ENCODE results near the gene EPO.

Gene EPO

DNA sequence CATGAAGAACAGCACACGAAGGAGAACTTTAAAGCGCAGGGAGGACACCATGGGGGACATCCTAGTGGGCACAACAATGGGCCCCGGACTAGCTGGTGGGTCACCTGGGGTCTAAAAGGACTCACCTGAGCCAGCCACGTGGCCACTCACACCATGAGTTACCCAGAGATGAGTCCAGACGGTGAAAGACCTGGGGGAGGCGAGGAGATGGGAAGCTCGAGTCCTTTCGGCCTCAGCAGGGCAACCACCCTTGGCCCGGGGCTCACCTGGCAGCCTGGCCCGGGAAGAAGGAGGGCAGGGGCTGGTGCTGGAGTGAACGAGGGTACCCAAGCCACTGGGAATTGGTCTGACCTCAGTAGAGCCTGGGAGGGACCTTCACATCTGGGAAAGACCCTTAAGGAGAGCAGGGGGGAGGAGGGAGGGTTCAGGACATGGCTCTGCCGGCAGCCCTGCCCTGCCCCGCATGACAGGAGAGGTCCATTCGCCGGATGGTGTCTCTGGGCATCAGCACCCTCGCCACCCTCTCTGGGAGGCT is 31.9 kb upstream of the EPO start:
- H3K4me1 ChIP-seq (ENCODE audit: insufficient read depth, low read length, poor library complexity, severe bottlenecking): peaks cover 32% of the 10 kb centered on the region
- no peak overlapping the region for H3K4me2 ChIP-seq (ENCODE audit: low read depth, low read length, poor library complexity, severe bottlenecking)
- H3K4me3 ChIP-seq (ENCODE audit: low read length, poor library complexity, severe bottlenecking): no peak overlapping the region
- peaks cover 57% of the 10 kb centered on the region for H3K79me2 ChIP-seq (ENCODE audit: insufficient read depth, low read length)
- peaks cover 47% of the 10 kb centered on the region; the same call in 1 of the 2 replicates for H3K36me3 ChIP-seq (ENCODE audit: insufficient read depth, low read length)
- H4K20me1 ChIP-seq (ENCODE audit: insufficient read depth, low read length, poor library complexity, severe bottlenecking): peaks cover 65% of the 10 kb centered on the region
- H3K27me3 ChIP-seq (ENCODE audit: insufficient read depth, low read length, poor library complexity, severe bottlenecking): no peaks in the 10 kb centered on the region
- H2AFZ ChIP-seq (ENCODE audit: low read length): no peak overlapping the region
- TF ChIP-seq, protein P1, sequence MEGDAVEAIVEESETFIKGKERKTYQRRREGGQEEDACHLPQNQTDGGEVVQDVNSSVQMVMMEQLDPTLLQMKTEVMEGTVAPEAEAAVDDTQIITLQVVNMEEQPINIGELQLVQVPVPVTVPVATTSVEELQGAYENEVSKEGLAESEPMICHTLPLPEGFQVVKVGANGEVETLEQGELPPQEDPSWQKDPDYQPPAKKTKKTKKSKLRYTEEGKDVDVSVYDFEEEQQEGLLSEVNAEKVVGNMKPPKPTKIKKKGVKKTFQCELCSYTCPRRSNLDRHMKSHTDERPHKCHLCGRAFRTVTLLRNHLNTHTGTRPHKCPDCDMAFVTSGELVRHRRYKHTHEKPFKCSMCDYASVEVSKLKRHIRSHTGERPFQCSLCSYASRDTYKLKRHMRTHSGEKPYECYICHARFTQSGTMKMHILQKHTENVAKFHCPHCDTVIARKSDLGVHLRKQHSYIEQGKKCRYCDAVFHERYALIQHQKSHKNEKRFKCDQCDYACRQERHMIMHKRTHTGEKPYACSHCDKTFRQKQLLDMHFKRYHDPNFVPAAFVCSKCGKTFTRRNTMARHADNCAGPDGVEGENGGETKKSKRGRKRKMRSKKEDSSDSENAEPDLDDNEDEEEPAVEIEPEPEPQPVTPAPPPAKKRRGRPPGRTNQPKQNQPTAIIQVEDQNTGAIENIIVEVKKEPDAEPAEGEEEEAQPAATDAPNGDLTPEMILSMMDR (conservative IDR thresholded peaks at IDR 0.05; ENCODE audit: low read length): no peak
- H3K9me3 ChIP-seq (ENCODE audit: insufficient read depth, low read depth, low read length): no peaks in the 10 kb centered on the region
- no peaks in the 10 kb centered on the region for H3F3A ChIP-seq (ENCODE audit: low read depth)
- peak overlapping the region; percentile 35 for H3K9ac ChIP-seq (ENCODE audit: low read depth, low read length, poor library complexity, severe bottlenecking)
- H3K9me2 ChIP-seq (replicated peaks; ENCODE audit: low read depth, low read length): no peaks in the 10 kb centered on the region

DNA sequence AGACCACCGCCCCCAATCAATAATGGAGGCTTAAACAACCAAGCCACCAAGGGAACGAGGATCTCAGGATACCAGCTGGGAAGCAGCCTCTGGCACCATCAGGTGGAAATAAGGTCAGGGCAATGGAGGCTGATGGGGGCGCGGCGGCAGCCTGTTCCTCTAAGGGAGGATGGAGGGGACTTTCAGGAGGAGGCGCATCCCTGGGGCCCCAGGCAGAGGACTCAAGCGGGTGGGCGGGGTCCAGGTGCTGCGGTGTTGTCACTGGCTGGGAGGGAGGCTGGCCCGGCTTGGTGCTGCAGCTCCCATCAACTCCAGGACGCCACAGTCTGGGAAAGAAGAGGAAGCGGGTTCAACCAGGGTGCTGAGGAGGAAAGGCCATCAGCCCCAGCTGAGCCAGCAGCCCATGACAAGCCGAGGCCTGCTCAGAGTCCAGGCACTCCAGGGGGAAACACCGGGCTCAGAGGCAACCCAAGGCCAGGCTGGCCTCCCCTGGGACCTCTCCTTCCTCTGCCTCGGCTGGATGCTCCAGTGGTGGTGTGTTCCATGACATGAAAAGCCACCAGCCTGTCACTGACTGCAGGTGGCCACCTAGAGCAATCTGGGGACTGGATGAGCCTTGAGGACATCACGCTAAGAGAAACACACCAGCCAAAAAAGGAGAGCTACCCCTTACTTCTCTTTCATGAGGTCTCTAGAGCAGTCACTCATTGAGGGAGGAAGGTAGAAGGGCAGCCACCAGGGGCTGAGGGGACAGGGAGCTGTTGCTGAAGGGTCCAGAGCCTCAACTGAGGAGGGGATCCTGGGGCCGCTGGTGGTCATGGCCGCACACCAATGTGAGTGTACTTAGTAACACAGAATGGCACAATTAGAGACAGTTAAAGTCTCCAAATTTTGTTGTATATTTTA is 30.8 kb upstream of the EPO start:
- Histone ChIP-seq H3K9ac (ENCODE audit: low read depth, low read length, poor library complexity, severe bottlenecking) (peak overlapping the region; percentile 35), H3K4me1 (ENCODE audit: insufficient read depth, low read length, poor library complexity, severe bottlenecking) (peaks cover 32% of the 10 kb centered on the region), H3K9me3 (ENCODE audit: insufficient read depth, low read depth, low read length) (no peaks in the 10 kb centered on the region), H3K4me3 (ENCODE audit: low read length, poor library complexity, severe bottlenecking) (peak overlapping the region; percentile 27), H3K36me3 (ENCODE audit: insufficient read depth, low read length) (peaks cover 38% of the 10 kb centered on the region; the same call in 1 of the 2 replicates), H2AFZ (ENCODE audit: low read length) (no peak overlapping the region), H3K27me3 (ENCODE audit: insufficient read depth, low read length, poor library complexity, severe bottlenecking) (no peaks in the 10 kb centered on the region), H3K79me2 (ENCODE audit: insufficient read depth, low read length) (peaks cover 61% of the 10 kb centered on the region), H4K20me1 (ENCODE audit: insufficient read depth, low read length, poor library complexity, severe bottlenecking) (peaks cover 68% of the 10 kb centered on the region), H3K9me2 (replicated peaks; ENCODE audit: low read depth, low read length) (no peaks in the 10 kb centered on the region), H3F3A (ENCODE audit: low read depth) (no peaks in the 10 kb centered on the region), H3K4me2 (ENCODE audit: low read depth, low read length, poor library complexity, severe bottlenecking) (peak overlapping the region; percentile 43)
- TF ChIP-seq, protein P1 (conservative IDR thresholded peaks at IDR 0.05; ENCODE audit: low read length): peak; percentile 29
- no peak for TF ChIP-seq EZH2phosphoT487 (IDR thresholded peaks at IDR 0.05; ENCODE audit: borderline replicate concordance)

DNA sequence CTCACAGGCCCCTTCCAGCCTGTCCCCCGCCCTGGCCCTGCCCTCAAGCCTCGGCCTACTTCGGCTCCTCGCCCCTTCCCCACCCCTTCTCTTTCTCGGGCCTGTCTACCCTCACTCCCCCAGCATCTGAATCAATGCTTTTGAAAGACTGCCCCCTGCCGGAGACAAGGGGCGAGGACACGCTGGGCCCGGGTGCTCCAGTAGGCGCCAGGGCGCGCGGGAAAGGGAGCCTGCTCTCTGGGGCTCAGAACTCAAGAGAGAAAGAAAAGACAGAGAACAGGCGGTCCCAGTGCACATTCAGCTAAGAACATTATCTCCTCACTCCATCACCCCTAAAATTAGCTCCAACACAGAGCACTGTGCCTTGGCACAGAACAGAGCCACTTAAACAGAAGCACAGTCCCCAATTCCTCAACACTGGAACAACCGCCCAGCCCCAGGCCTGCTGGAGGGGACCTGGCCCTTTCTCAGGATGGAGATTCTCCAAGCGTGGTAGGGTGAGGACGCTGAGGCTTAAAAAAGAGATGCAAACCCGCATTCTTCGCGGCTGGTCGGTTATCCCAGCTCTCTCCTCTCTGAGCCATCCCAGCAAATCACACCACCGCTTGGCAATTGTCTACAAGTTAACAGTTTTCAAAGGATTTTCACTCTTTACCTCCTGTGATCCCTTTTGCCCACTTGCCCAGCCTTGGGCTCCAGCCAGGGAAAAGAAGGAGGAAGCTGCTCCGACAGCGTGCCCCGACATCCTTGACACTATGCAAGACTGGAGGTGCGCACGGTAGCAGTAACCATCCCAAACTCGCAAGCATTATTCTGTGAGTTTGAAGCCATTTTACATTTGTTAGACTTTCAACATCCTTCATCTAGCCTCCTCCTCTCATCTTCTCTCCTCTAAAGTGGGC is 28.3 kb upstream of the EPO start:
- no peak overlapping the region for H2AFZ ChIP-seq (ENCODE audit: low read length)
- peaks cover 61% of the 10 kb centered on the region for H3K79me2 ChIP-seq (ENCODE audit: insufficient read depth, low read length)
- H4K20me1 ChIP-seq (ENCODE audit: insufficient read depth, low read length, poor library complexity, severe bottlenecking): peaks cover 63% of the 10 kb centered on the region
- H3K4me1 ChIP-seq (ENCODE audit: insufficient read depth, low read length, poor library complexity, severe bottlenecking): peaks cover 32% of the 10 kb centered on the region
- peak overlapping the region; percentile 86 for H3K4me3 ChIP-seq (ENCODE audit: low read length, poor library complexity, severe bottlenecking)
- TF ChIP-seq, protein P1 (conservative IDR thresholded peaks at IDR 0.05; ENCODE audit: low read length): peak; percentile 87
- no peak for TF ChIP-seq EZH2phosphoT487 (IDR thresholded peaks at IDR 0.05; ENCODE audit: borderline replicate concordance)
- H3F3A ChIP-seq (ENCODE audit: low read depth): no peaks in the 10 kb centered on the region
- no peaks in the 10 kb centered on the region for H3K27me3 ChIP-seq (ENCODE audit: insufficient read depth, low read length, poor library complexity, severe bottlenecking)
- peaks cover 16% of the 10 kb centered on the region; the same call in 1 of the 2 replicates for H3K36me3 ChIP-seq (ENCODE audit: insufficient read depth, low read length)
- H3K9me2 ChIP-seq (replicated peaks; ENCODE audit: low read depth, low read length): no peaks in the 10 kb centered on the region
- H3K9me3 ChIP-seq (ENCODE audit: insufficient read depth, low read depth, low read length): no peaks in the 10 kb centered on the region
- H3K9ac ChIP-seq (ENCODE audit: low read depth, low read length, poor library complexity, severe bottlenecking): peak overlapping the region; percentile 82
- H3K4me2 ChIP-seq (ENCODE audit: low read depth, low read length, poor library complexity, severe bottlenecking): peak overlapping the region; percentile 92

All from Loucy (cell line).